Peyer's patch (tissue), 4 donors: ENCODE measurements around the gene GALNT4.

Source experiments
- CTCF ChIP-seq, 6 experiments: fragments of 450-650 bp in 4 of 6; fragments of 200-600 bp in 2 of 6; sonication (generic) in 1 of 6; IDR thresholded peaks; one replicate each; pipeline ENCODE4 v1.5.1; 2017 to 2019; ENCODE audit warnings: antibody characterized with exemption in 6 of 6, mild to moderate bottlenecking in 3 of 6, moderate library complexity in 1 of 6
- POLR2A ChIP-seq, 2 donors: fragments of 450-650 bp; IDR thresholded peaks; one replicate each; pipeline ENCODE4 v1.5.1; 2017; ENCODE audit warnings: antibody characterized with exemption in 2 of 2, mild to moderate bottlenecking in 2 of 2, moderate library complexity in 2 of 2

DNA sequence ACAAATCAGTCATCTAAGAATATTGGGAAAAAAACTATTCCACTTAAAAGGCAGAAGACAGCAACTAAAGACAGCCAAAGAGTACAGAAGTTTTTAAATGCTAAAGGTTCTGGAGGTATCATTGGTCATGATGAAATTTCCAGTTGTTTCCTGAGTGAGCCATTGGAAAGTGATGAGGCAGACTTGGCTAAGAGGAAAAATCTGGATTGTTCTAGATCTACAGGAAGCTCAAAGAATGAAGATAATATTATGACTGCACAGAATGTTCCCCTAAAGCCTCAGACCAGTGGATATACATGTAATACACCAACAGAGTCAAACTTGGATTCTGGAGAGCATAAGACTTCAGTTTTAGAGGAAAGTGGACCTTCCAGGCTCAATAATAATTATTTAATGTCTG is 22.8 kb downstream of the GALNT4 start:
- TF ChIP-seq POLR2A (IDR thresholded peaks at IDR 0.05) (no peak), CTCF (IDR thresholded peaks at IDR 0.05) (no peak)
